ENCODE results near the gene UQCR11. TPM values are rescaled to one million over a fixed set of nuclear protein-coding genes. Genes with fewer than 3 reads are reported as not detected.
A peak's percentile ranks its signal among the peaks of the same experiment; 100 is the strongest.

Gene UQCR11
- total and polyA plus RNA-seq, 5 donors from 2014 or later = 126 to 819 (median 574) TPM

GRCh38 chr19:1555487-1556389 lies 49.5 kb downstream of the UQCR11 start:
- Mint-ChIP-seq H3K4me3 (no peak overlapping the region), H3K9me3 (no peaks in the 10 kb centered on the region), H3K36me3 (no peaks in the 10 kb centered on the region), H3K27ac (no peak overlapping the region), H3K27me3 (no peaks in the 10 kb centered on the region), H3K4me1 (no peaks in the 10 kb centered on the region)
- Histone ChIP-seq H3K27me3 (ENCODE audit: control insufficient read depth, insufficient read depth, low read length) (no peaks in the 10 kb centered on the region), H3K4me3 (ENCODE audit: low read depth, low read length) (no peak overlapping the region), H3K36me3 (ENCODE audit: control insufficient read depth, insufficient read depth, low read length) (no peaks in the 10 kb centered on the region), H3K4me1 (ENCODE audit: control insufficient read depth, insufficient read depth, low read length, poor library complexity, severe bottlenecking) (no peaks in the 10 kb centered on the region), H3K9me3 (ENCODE audit: control insufficient read depth in 2 of 2, low read length in 2 of 2) (no peaks in the 10 kb centered on the region), H3K27ac (ENCODE audit: insufficient read depth, low read length, poor library complexity, severe bottlenecking) (no peak overlapping the region)
- no peak for ATAC-seq (ENCODE audit: low read depth in 2 of 2)
- DNase-seq = no peak

GRCh38 chr19:1554968-1555367 lies 50.3 kb downstream of the UQCR11 start:
- Histone ChIP-seq H3K4me3 (ENCODE audit: low read depth, low read length) (no peak overlapping the region), H3K36me3 (ENCODE audit: control insufficient read depth, insufficient read depth, low read length) (no peaks in the 10 kb centered on the region), H3K27ac (ENCODE audit: insufficient read depth, low read length, poor library complexity, severe bottlenecking) (no peak overlapping the region), H3K9me3 (ENCODE audit: control insufficient read depth in 2 of 2, low read length in 2 of 2) (no peaks in the 10 kb centered on the region), H3K27me3 (ENCODE audit: control insufficient read depth, insufficient read depth, low read length) (no peaks in the 10 kb centered on the region), H3K4me1 (ENCODE audit: control insufficient read depth, insufficient read depth, low read length, poor library complexity, severe bottlenecking) (no peaks in the 10 kb centered on the region)
- no peaks in the 10 kb centered on the region for H3K27me3 Mint-ChIP-seq
- H3K9me3 Mint-ChIP-seq = no peaks in the 10 kb centered on the region
- ATAC-seq (ENCODE audit: low read depth in 2 of 2) (no peak), DNase-seq (no peak)
- no peaks in the 10 kb centered on the region for H3K36me3 Mint-ChIP-seq
- H3K27ac Mint-ChIP-seq = no peak overlapping the region
- no peaks in the 10 kb centered on the region for H3K4me1 Mint-ChIP-seq
- no peak overlapping the region for H3K4me3 Mint-ChIP-seq

GRCh38 chr19:1553415-1553814 lies 51.8 kb downstream of the UQCR11 start:
- H3K4me3 ChIP-seq (ENCODE audit: low read depth, low read length) = no peak overlapping the region
- no peaks in the 10 kb centered on the region for H3K9me3 Mint-ChIP-seq
- H3K27me3 ChIP-seq (ENCODE audit: control insufficient read depth, insufficient read depth, low read length) = no peaks in the 10 kb centered on the region
- H3K27ac Mint-ChIP-seq = peak overlapping the region in 1 of 3 donors; percentile 90
- DNase-seq = no peak
- H3K27ac ChIP-seq (ENCODE audit: insufficient read depth, low read length, poor library complexity, severe bottlenecking) = no peak overlapping the region
- no peaks in the 10 kb centered on the region for H3K36me3 ChIP-seq (ENCODE audit: control insufficient read depth, insufficient read depth, low read length)
- no peaks in the 10 kb centered on the region for H3K27me3 Mint-ChIP-seq
- H3K4me3 Mint-ChIP-seq = no peak overlapping the region
- H3K36me3 Mint-ChIP-seq = no peaks in the 10 kb centered on the region
- no peak for ATAC-seq (ENCODE audit: low read depth in 2 of 2)
- no peaks in the 10 kb centered on the region for H3K4me1 ChIP-seq (ENCODE audit: control insufficient read depth, insufficient read depth, low read length, poor library complexity, severe bottlenecking)
- no peaks in the 10 kb centered on the region for H3K4me1 Mint-ChIP-seq
- H3K9me3 ChIP-seq (ENCODE audit: control insufficient read depth in 2 of 2, low read length in 2 of 2) = no peaks in the 10 kb centered on the region

GRCh38 chr19:1551068-1552040 lies 53.9 kb downstream of the UQCR11 start:
- H3K27me3 Mint-ChIP-seq = peaks cover 5% of the 10 kb centered on the region
- no peak overlapping the region for H3K27ac Mint-ChIP-seq
- Histone ChIP-seq H3K36me3 (ENCODE audit: control insufficient read depth, insufficient read depth, low read length) (no peaks in the 10 kb centered on the region), H3K4me3 (ENCODE audit: low read depth, low read length) (no peak overlapping the region), H3K4me1 (ENCODE audit: control insufficient read depth, insufficient read depth, low read length, poor library complexity, severe bottlenecking) (no peaks in the 10 kb centered on the region), H3K27ac (ENCODE audit: insufficient read depth, low read length, poor library complexity, severe bottlenecking) (no peak overlapping the region), H3K9me3 (ENCODE audit: control insufficient read depth in 2 of 2, low read length in 2 of 2) (no peaks in the 10 kb centered on the region), H3K27me3 (ENCODE audit: control insufficient read depth, insufficient read depth, low read length) (no peaks in the 10 kb centered on the region)
- H3K4me1 Mint-ChIP-seq = peaks cover 0 to 3% (median under 1%) of the 10 kb centered on the region in 4 donors
- no peak for ATAC-seq (ENCODE audit: low read depth in 2 of 2)
- no peak overlapping the region for H3K4me3 Mint-ChIP-seq
- no peak for DNase-seq
- no peaks in the 10 kb centered on the region for H3K36me3 Mint-ChIP-seq
- H3K9me3 Mint-ChIP-seq = no peaks in the 10 kb centered on the region

- H3K27me3 Mint-ChIP-seq = peaks cover 18% of the 10 kb centered on the region
- no peaks in the 10 kb centered on the region for H3K9me3 ChIP-seq (ENCODE audit: control insufficient read depth in 2 of 2, low read length in 2 of 2)
- DNase-seq (no peak), ATAC-seq (ENCODE audit: low read depth in 2 of 2) (no peak)
- no peaks in the 10 kb centered on the region for H3K36me3 Mint-ChIP-seq
- no peak overlapping the region for H3K4me3 ChIP-seq (ENCODE audit: low read depth, low read length)
- H3K27me3 ChIP-seq (ENCODE audit: control insufficient read depth, insufficient read depth, low read length) = peaks cover 2% of the 10 kb centered on the region
- H3K36me3 ChIP-seq (ENCODE audit: control insufficient read depth, insufficient read depth, low read length) = no peaks in the 10 kb centered on the region
- no peak overlapping the region for H3K4me3 Mint-ChIP-seq
- peaks cover 0 to 9% (median 3%) of the 10 kb centered on the region in 4 donors for H3K4me1 Mint-ChIP-seq
- H3K9me3 Mint-ChIP-seq = no peaks in the 10 kb centered on the region
- H3K27ac ChIP-seq (ENCODE audit: insufficient read depth, low read length, poor library complexity, severe bottlenecking) = no peak overlapping the region
- H3K4me1 ChIP-seq (ENCODE audit: control insufficient read depth, insufficient read depth, low read length, poor library complexity, severe bottlenecking) = no peaks in the 10 kb centered on the region
- no peak overlapping the region for H3K27ac Mint-ChIP-seq
These were observed 55.8 kb downstream of the UQCR11 start for GRCh38 chr19:1549332-1549945.

Other genes with a start within 250 kb of the UQCR11 start
- gene NDUFS7, start 221.6 kb downstream of the UQCR11 start, total RNA-seq = 58.3 TPM
- 100 to 1,000 TPM; 190 to 227 (median 215) TPM for gene NDUFS7, start 221.6 kb downstream of the UQCR11 start, polyA plus RNA-seq
- 6.7 TPM for gene GAMT, start 203.9 kb downstream of the UQCR11 start, total RNA-seq
- 10 to 100 TPM; 10.4 to 20.2 (median 14.2) TPM for gene GAMT, start 203.9 kb downstream of the UQCR11 start, polyA plus RNA-seq
- gene DAZAP1, start 197.9 kb downstream of the UQCR11 start, total RNA-seq = 153 TPM
- gene DAZAP1, start 197.9 kb downstream of the UQCR11 start, polyA plus RNA-seq = 1 to 10 TPM; 2.4 to 5.3 (median 4.2) TPM
- 1,352 TPM for gene RPS15, start 167.1 kb downstream of the UQCR11 start, total RNA-seq
- gene RPS15, start 167.1 kb downstream of the UQCR11 start, polyA plus RNA-seq = 1,000 to 10,000 TPM; 2,869 to 3,453 (median 3,084) TPM
- gene APC2, start 155.3 kb downstream of the UQCR11 start, total RNA-seq = 0.25 TPM
- gene APC2, start 155.3 kb downstream of the UQCR11 start, polyA plus RNA-seq = under 1 TPM in 2 of 4 donors, not detected in 2; 0.06 to 0.07 TPM
- gene C19orf25, start 126.2 kb downstream of the UQCR11 start, total RNA-seq = 33.4 TPM
- 10 to 100 TPM; 42.2 to 64.0 (median 54.0) TPM for gene C19orf25, start 126.2 kb downstream of the UQCR11 start, polyA plus RNA-seq
- gene PCSK4, start 115.1 kb downstream of the UQCR11 start, total RNA-seq = 1.3 TPM
- 1 to 10 TPM in 1 of 4 donors, under 1 TPM in 2, not detected in 1; 0.08 to 1.3 (median 0.29) TPM for gene PCSK4, start 115.1 kb downstream of the UQCR11 start, polyA plus RNA-seq
- 1.3 TPM for gene REEP6, start 114.3 kb downstream of the UQCR11 start, total RNA-seq
- 1 to 10 TPM; 1.5 to 3.3 (median 2.6) TPM for gene REEP6, start 114.3 kb downstream of the UQCR11 start, polyA plus RNA-seq
- gene ADAMTSL5, start 92.4 kb downstream of the UQCR11 start, total RNA-seq = 2.1 TPM
- gene ADAMTSL5, start 92.4 kb downstream of the UQCR11 start, polyA plus RNA-seq = 1 to 10 TPM in 2 of 4 donors, under 1 TPM in 2; 0.29 to 3.3 (median 1.8) TPM
- gene PLK5, start 81.4 kb downstream of the UQCR11 start, total RNA-seq = not detected
- gene PLK5, start 81.4 kb downstream of the UQCR11 start, polyA plus RNA-seq = not detected
- gene MEX3D, start 37.1 kb downstream of the UQCR11 start, total RNA-seq = 3.6 TPM
- under 1 TPM in 1 of 4 donors, not detected in 3; 0.21 TPM for gene MEX3D, start 37.1 kb downstream of the UQCR11 start, polyA plus RNA-seq
- 39.7 TPM for gene MBD3, start 12.6 kb downstream of the UQCR11 start, total RNA-seq
- gene MBD3, start 12.6 kb downstream of the UQCR11 start, polyA plus RNA-seq = 1 to 10 TPM; 4.8 to 6.3 (median 5.6) TPM
- 56.5 TPM for gene TCF3, start 47.2 kb upstream of the UQCR11 start, total RNA-seq
- gene TCF3, start 47.2 kb upstream of the UQCR11 start, polyA plus RNA-seq = 1 to 10 TPM; 3.4 to 7.5 (median 3.6) TPM
- not detected for gene ONECUT3, start 148.0 kb upstream of the UQCR11 start, total RNA-seq
- gene ONECUT3, start 148.0 kb upstream of the UQCR11 start, polyA plus RNA-seq = not detected
- gene ATP8B3, start 206.8 kb upstream of the UQCR11 start, total RNA-seq = 12.2 TPM
- 1 to 10 TPM; 1.1 to 3.8 (median 2.6) TPM for gene ATP8B3, start 206.8 kb upstream of the UQCR11 start, polyA plus RNA-seq
- gene REXO1, start 243.0 kb upstream of the UQCR11 start, total RNA-seq = 103 TPM
- gene REXO1, start 243.0 kb upstream of the UQCR11 start, polyA plus RNA-seq = 1 to 10 TPM; 2.5 to 5.5 (median 3.6) TPM